ENCODE data around the gene PML. TPM values are rescaled to one million over a fixed set of nuclear protein-coding genes. Genes with fewer than 3 reads are reported as not detected.

PML gene
- total and polyA plus RNA-seq, 9 of the 15 experiments (the other 6 are each of a cell fraction or from before 2014, with no cell fraction given): 5.0 to 50.7 (median 10.1) TPM

GRCh38 chr15:73990250-73991005 is 4.1 kb upstream of the PML start:
- H3K9ac ChIP-seq (ENCODE audit: insufficient read depth in 1 of 2, low read depth in 2 of 2, low read length in 2 of 2): no peak overlapping the region
- in situ Hi-C loops (cut with MboI): no loop called here
- peaks cover 38 to 46% of the 10 kb centered on the region in 2 experiments for H3K4me1 ChIP-seq (replicated peaks in 1 of 2; ENCODE audit: control insufficient read depth in 2 of 2, insufficient read depth in 2 of 2, low read length in 2 of 2)
- H3K79me2 ChIP-seq (ENCODE audit: control insufficient read depth, insufficient read depth, low read length): peaks cover 11% of the 10 kb centered on the region
- no peaks in the 10 kb centered on the region for H4K20me1 ChIP-seq (replicated peaks; ENCODE audit: control insufficient read depth, insufficient read depth, low read length)
- POLR2A ChIA-PET: interaction anchor here (0.6 to 0.9 kb wide), 2 partner anchors 12 kb away, joined by 4 read pairs; no protein-coding TSS in a partner anchor
- no TSS peak for BruUV-seq (replicated peaks)
- FAIRE-seq (no peak), ATAC-seq (no peak), DNase-seq (ENCODE audit: extremely low read depth in 1 of 4, low spot score in 3 of 4) (no peak)
- intact Hi-C loops (cut with micrococcal nuclease): loop anchor here (5.0 to 10.0 kb wide), 2 partner anchors 47 to 624 kb away; partner anchors contain the start of gene CLK3
- TF ChIP-seq ZNF197 (CRISPR knock-in tag; IDR thresholded peaks at IDR 0.05; ENCODE audit: low read depth) (no peak), RBM22 (IDR thresholded peaks at IDR 0.05; ENCODE audit: low read depth, low read length, poor library complexity, severe bottlenecking) (no peak), RFX5 (IDR thresholded peaks at IDR 0.05; ENCODE audit: low read depth, low read length) (no peak), MAFF (IDR thresholded peaks at IDR 0.05; ENCODE audit: low read length) (no peak), NFIC (IDR thresholded peaks at IDR 0.05) (peak; percentile 93), NFIX (CRISPR knock-in tag; IDR thresholded peaks at IDR 0.05; ENCODE audit: low read depth) (peak; percentile 74), SMAD1 (IDR thresholded peaks at IDR 0.05; ENCODE audit: low read depth, low read length, partially characterized antibody) (no peak), ZNF398 (CRISPR knock-in tag; IDR thresholded peaks at IDR 0.05) (no peak), GTF2E2 (tag; IDR thresholded peaks at IDR 0.05) (0 out of 2 replicates have a peak, but pooled peaks have one; percentile 6)
- H3K27ac ChIP-seq (ENCODE audit: extremely low read depth, low read depth, low read length): no peak overlapping the region
- H3K27me3 ChIP-seq (ENCODE audit: control insufficient read depth in 2 of 2, insufficient read depth in 2 of 2, low read length in 2 of 2): no peaks in the 10 kb centered on the region; a peak in 1 of 5 replicates
- no peak overlapping the region for H2AFZ ChIP-seq (ENCODE audit: low read depth, low read length)
- H3K9me3 ChIP-seq (replicated peaks; ENCODE audit: control insufficient read depth, insufficient read depth, low read depth, low read length): no peaks in the 10 kb centered on the region
- WGBS (ENCODE audit: insufficient coverage, low coverage, missing lambda C conversion rate): 72% methylated on average over 7 of the region's 9 CpGs
- peak overlapping the region; percentile 23 for H3K4me2 ChIP-seq (ENCODE audit: insufficient read depth, low read length)
- CTCF ChIA-PET (ENCODE audit: low intra/inter-chr PET ratio): no interaction called here
- no peaks in the 10 kb centered on the region for H3K9me1 ChIP-seq (ENCODE audit: control insufficient read depth, insufficient read depth, low read length)
- no peaks in the 10 kb centered on the region for H3K36me3 ChIP-seq (ENCODE audit: control insufficient read depth, insufficient read depth, low read length)
- no peak overlapping the region for H3K4me3 ChIP-seq

All from K562 (cell line).